Brain microvascular endothelial cell (primary cell): ENCODE measurements around the gene BCL3.
A peak's percentile ranks its signal among the peaks of the same experiment; 100 is the strongest.
"Not testable (repeated sequence)": the region's sequence is repeated elsewhere in the genome, so short reads cannot be mapped to it uniquely, and the experiment has no call there.

Experiments
- DNase-seq: peaks from one replicate; pipeline ENCODE4 v3.0.0-alpha.2; 2020
- H3K27ac ChIP-seq: fragments of 250-450 bp; sonication (Bioruptor Pico); 2 replicates; pipeline ENCODE4 v1.5.1; 2020; ENCODE audit warnings: mild to moderate bottlenecking, moderate library complexity
- H3K27me3 ChIP-seq: fragments of 250-450 bp; sonication (Bioruptor Pico); replicated peaks from 2 replicates; pipeline ENCODE4 v1.5.1; 2020; ENCODE audit warnings: mild to moderate bottlenecking
- H3K36me3 ChIP-seq: fragments of 250-450 bp; sonication (Bioruptor Pico); replicated peaks from 2 replicates; pipeline ENCODE4 v1.5.1; 2020; ENCODE audit warnings: mild to moderate bottlenecking
- H3K4me3 ChIP-seq: 2 replicates; pipeline ENCODE4 v1.5.1; 2011; ENCODE audit warnings: low read depth, mild to moderate bottlenecking, control low read depth, low read length, moderate library complexity
- CTCF ChIP-seq: IDR thresholded peaks from 2 replicates; pipeline ENCODE4 v1.5.1; 2011; ENCODE audit warnings: low read depth, mild to moderate bottlenecking, moderate library complexity, low read length, control low read depth, inconsistent platforms; ENCODE audit errors: missing control alignments
- in situ Hi-C: cut with HindIII; loops from 2 replicates; pipeline ENCODE4 v1.10.0; 2017; ENCODE audit warnings: low sequenced_read_pairs, low pct_ligation_motif_present

BCL3 gene

DNA sequence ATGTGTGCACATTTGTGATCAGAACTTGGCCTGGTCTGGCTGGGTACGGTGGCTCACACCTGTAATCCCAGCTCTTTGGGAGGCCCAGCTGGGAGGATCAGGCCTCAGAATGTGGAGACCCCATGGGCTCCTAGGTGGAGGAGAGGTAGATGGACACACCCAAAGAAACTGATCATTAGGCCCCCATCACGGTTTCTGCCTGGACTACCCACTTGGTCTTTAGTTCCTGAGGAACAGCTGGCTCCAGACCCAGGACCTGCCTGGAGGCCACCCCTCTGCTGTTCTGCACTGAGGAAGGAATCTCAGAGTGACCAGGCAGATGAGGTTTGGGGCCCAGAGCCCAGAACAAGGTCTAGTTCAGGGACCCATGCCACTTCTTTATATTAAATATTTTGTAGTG is 30.6 kb downstream of the BCL3 start:
- no peak for TF ChIP-seq CTCF
- Histone ChIP-seq H3K27ac (no peak overlapping the region), H3K36me3 (no peaks in the 10 kb centered on the region), H3K4me3 (no peak overlapping the region), H3K27me3 (no peaks in the 10 kb centered on the region)
- in situ Hi-C loops = no loop called here
- no peak for DNase-seq

DNA sequence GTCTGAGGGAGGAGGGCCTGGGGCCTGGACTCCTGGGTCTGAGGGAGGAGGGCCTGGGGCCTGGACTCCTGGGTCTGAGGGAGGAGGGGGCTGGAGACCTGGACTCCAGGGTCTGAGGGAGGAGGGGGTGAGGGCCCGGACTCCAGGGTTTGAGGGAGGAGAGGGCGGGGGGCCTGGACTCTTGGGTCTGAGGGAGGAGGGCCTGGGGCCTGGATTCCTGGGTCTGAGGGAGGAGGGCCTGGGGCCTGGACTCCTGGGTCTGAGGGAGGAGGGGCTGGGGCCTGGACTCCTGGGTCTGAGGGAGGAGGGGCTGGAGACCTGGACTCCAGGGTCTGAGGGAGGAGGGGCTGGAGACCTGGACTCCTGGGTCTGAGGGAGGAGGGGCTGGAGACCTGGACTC is 33.2 kb downstream of the BCL3 start:
- DNase-seq, H3K27ac ChIP-seq, in situ Hi-C loops, H3K27me3 ChIP-seq, H3K4me3 ChIP-seq, H3K36me3 ChIP-seq: not testable (repeated sequence)

DNA sequence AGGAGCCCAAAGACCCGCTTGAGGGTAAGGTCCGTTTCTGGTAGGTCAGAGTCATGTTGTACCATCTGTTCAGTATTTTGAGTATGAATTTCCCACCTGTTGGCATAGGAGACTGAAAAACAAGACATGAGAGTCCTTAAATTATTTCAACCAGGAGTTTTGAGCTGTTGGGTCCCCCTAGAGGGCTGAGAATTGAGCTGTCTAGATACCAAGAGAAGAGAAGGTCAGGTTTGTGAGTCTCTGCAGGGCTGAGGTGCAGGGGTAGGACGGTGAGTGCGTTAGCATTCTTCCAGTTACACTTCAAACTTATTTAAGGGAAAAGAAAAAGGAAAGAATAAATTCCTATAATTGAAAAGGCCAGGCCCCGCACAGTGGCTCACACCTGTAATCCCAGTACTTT is 34.2 kb downstream of the BCL3 start:
- no peak overlapping the region for H3K4me3 ChIP-seq
- in situ Hi-C loops = no loop called here
- no peak overlapping the region for H3K27ac ChIP-seq
- H3K27me3 ChIP-seq = no peaks in the 10 kb centered on the region
- peak; percentile 18 for TF ChIP-seq CTCF
- H3K36me3 ChIP-seq = no peaks in the 10 kb centered on the region
- no peak for DNase-seq

- Histone ChIP-seq H3K36me3 (no peaks in the 10 kb centered on the region), H3K27ac (no peak overlapping the region), H3K27me3 (no peaks in the 10 kb centered on the region), H3K4me3 (no peak overlapping the region)
- in situ Hi-C loops = no loop called here
- no peak for DNase-seq
- no peak for TF ChIP-seq CTCF
Measured at GRCh38 chr19:44783545-44783944, 35.0 kb downstream of the BCL3 start.

GRCh38 chr19:44785271-44785670 is 36.8 kb downstream of the BCL3 start:
- TF ChIP-seq CTCF = no peak
- H3K27ac ChIP-seq = no peak overlapping the region
- H3K36me3 ChIP-seq = no peaks in the 10 kb centered on the region
- in situ Hi-C loops = no loop called here
- H3K27me3 ChIP-seq = no peaks in the 10 kb centered on the region
- no peak for DNase-seq
- no peak overlapping the region for H3K4me3 ChIP-seq

DNA sequence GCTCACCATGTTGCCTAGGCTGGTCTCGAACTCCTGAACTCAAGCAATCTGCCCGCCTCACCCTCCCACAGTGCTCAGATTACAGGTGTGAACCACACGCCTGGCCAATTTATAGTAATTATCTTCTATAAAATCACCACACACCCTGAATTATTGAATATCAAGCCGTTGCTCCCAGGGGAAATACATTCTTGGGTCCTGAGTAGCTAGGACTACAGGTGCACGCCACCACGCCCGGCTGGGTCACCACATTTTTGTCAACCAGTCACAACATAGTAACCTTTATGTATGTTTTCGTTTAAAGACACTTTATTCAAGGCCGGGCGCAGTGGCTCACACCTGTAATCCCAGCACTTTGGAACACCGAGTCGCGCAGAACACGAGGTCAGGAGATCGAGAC is 37.5 kb downstream of the BCL3 start:
- Histone ChIP-seq H3K4me3 (no peak overlapping the region), H3K27ac (no peak overlapping the region), H3K27me3 (no peaks in the 10 kb centered on the region), H3K36me3 (no peaks in the 10 kb centered on the region)
- TF ChIP-seq CTCF = no peak
- no peak for DNase-seq
- in situ Hi-C loops = no loop called here
